Astrocyte (in vitro differentiated cells and primary cell): ENCODE results near the gene ANKRD53. TPM values are rescaled to one million over a fixed set of nuclear protein-coding genes. Genes with fewer than 3 reads are reported as not detected.
A peak's percentile ranks its signal among the peaks of the same experiment; 100 is the strongest.

Experiments
- DNase-seq: peaks from one replicate; pipeline ENCODE4 v3.0.0-alpha.2; 2010; ENCODE audit warnings: low read depth
- FAIRE-seq: peaks from 2 replicates; lab custom pipeline; 2011; peaks lifted over from hg19 to GRCh38; lab: Jason Lieb, UNC
- H2AFZ ChIP-seq: 2 replicates; pipeline ENCODE4 v1.6.0; 2012; ENCODE audit warnings: low read depth, low read length, inconsistent platforms
- H3K27ac ChIP-seq: 2 replicates; pipeline ENCODE4 v1.5.1; 2011; ENCODE audit warnings: low read depth, low read length, inconsistent platforms
- H3K27me3 ChIP-seq: 2 replicates; pipeline ENCODE4 v1.6.0; 2011; ENCODE audit warnings: low read length, inconsistent platforms; ENCODE audit not compliant: insufficient read depth
- H3K36me3 ChIP-seq: 2 replicates; pipeline ENCODE4 v1.5.1; 2011; ENCODE audit warnings: low read length, inconsistent platforms; ENCODE audit not compliant: insufficient read depth
- H3K4me1 ChIP-seq: 2 replicates; pipeline ENCODE4 v1.5.1; 2011; ENCODE audit warnings: low read length, inconsistent platforms; ENCODE audit not compliant: insufficient read depth
- H3K4me2 ChIP-seq: 2 replicates; pipeline ENCODE4 v1.6.0; 2012; ENCODE audit warnings: low read length, inconsistent platforms
- H3K4me3 ChIP-seq: 2 replicates; pipeline ENCODE4 v1.5.1; 2011; ENCODE audit warnings: low read depth, mild to moderate bottlenecking, low read length, inconsistent platforms; ENCODE audit not compliant: insufficient read depth
- H3K79me2 ChIP-seq: 2 replicates; pipeline ENCODE4 v1.6.0; 2012; ENCODE audit warnings: mild to moderate bottlenecking, low read length, inconsistent platforms; ENCODE audit not compliant: insufficient read depth
- H3K9ac ChIP-seq: 2 replicates; pipeline ENCODE4 v1.6.0; 2012; ENCODE audit warnings: mild to moderate bottlenecking, low read length, inconsistent platforms
- H3K9me3 ChIP-seq: 2 replicates; pipeline ENCODE4 v1.5.1; 2012; ENCODE audit warnings: low read depth, mild to moderate bottlenecking, low read length, inconsistent platforms; ENCODE audit not compliant: insufficient read depth
- H4K20me1 ChIP-seq: 2 replicates; pipeline ENCODE4 v1.6.0; 2012; ENCODE audit warnings: low read length, inconsistent platforms; ENCODE audit not compliant: insufficient read depth
- H3K27ac Mint-ChIP-seq: one replicate; pipeline ENCODE4 v1.8.0; 2021; ENCODE audit warnings: mild to moderate bottlenecking, mixed read lengths; ENCODE audit not compliant: unreplicated experiment
- H3K27me3 Mint-ChIP-seq: one replicate; pipeline ENCODE4 v1.8.0; 2021; ENCODE audit warnings: low read depth, mixed read lengths; ENCODE audit not compliant: unreplicated experiment
- H3K36me3 Mint-ChIP-seq: one replicate; pipeline ENCODE4 v1.8.0; 2021; ENCODE audit warnings: low read depth, mixed read lengths; ENCODE audit not compliant: unreplicated experiment
- H3K4me1 Mint-ChIP-seq: one replicate; pipeline ENCODE4 v1.8.0; 2021; ENCODE audit warnings: low read depth, mixed read lengths; ENCODE audit not compliant: unreplicated experiment
- H3K4me3 Mint-ChIP-seq: one replicate; pipeline ENCODE4 v1.8.0; 2021; ENCODE audit warnings: mild to moderate bottlenecking, moderate library complexity, mixed read lengths; ENCODE audit not compliant: unreplicated experiment
- H3K9me3 Mint-ChIP-seq: one replicate; pipeline ENCODE4 v1.8.0; 2021; ENCODE audit warnings: mild to moderate bottlenecking, mixed read lengths; ENCODE audit not compliant: unreplicated experiment
- CTCF ChIP-seq: IDR thresholded peaks from 2 replicates; pipeline ENCODE4 v1.5.1; 2011; ENCODE audit warnings: low read depth, mild to moderate bottlenecking, inconsistent platforms, low read length, moderate library complexity; ENCODE audit not compliant: insufficient read depth
- EZH2 ChIP-seq: IDR thresholded peaks from 2 replicates; pipeline ENCODE4 v1.6.1; 2012; ENCODE audit warnings: mild to moderate bottlenecking, low read length, inconsistent platforms; ENCODE audit not compliant: insufficient read depth
- total RNA-seq: library from RNA; stranded (reverse); gene quantifications from 2 replicates; pipeline ENCODE4 v1.2.1, GENCODE V29; 2021

Gene ANKRD53
- total RNA-seq, 1 donor from 2014 or later, result 1.1 TPM

GRCh38 chr2:70991742-70992141, 13.3 kb downstream of the ANKRD53 start:
- no peak overlapping the region for H3K9ac ChIP-seq
- H2AFZ ChIP-seq, result no peak overlapping the region
- DNase-seq, result no peak
- H3K4me1 ChIP-seq, result peaks cover 13% of the 10 kb centered on the region
- Mint-ChIP-seq H3K27ac (peak overlapping the region; percentile 14), H3K27me3 (no peaks in the 10 kb centered on the region), H3K4me3 (no peak overlapping the region), H3K9me3 (no peaks in the 10 kb centered on the region), H3K4me1 (peaks cover 12% of the 10 kb centered on the region), H3K36me3 (peaks cover 16% of the 10 kb centered on the region)
- TF ChIP-seq CTCF (no peak), EZH2 (no peak)
- no peaks in the 10 kb centered on the region for H3K27me3 ChIP-seq
- no peaks in the 10 kb centered on the region for H3K9me3 ChIP-seq
- H3K4me2 ChIP-seq, result no peak overlapping the region
- peaks cover 12% of the 10 kb centered on the region for H3K36me3 ChIP-seq
- H3K4me3 ChIP-seq, result no peak overlapping the region
- peaks cover 50% of the 10 kb centered on the region for H4K20me1 ChIP-seq
- FAIRE-seq, result no peak
- H3K27ac ChIP-seq, result no peak overlapping the region
- peaks cover 35% of the 10 kb centered on the region for H3K79me2 ChIP-seq

GRCh38 chr2:70992945-70993853, 14.8 kb downstream of the ANKRD53 start:
- H3K9ac ChIP-seq, result peak overlapping the region; percentile 92
- Mint-ChIP-seq H3K4me3 (peak overlapping the region; percentile 98), H3K27ac (peak overlapping the region; percentile 67), H3K4me1 (peaks cover 12% of the 10 kb centered on the region), H3K9me3 (no peaks in the 10 kb centered on the region), H3K36me3 (peaks cover 9% of the 10 kb centered on the region), H3K27me3 (no peaks in the 10 kb centered on the region)
- H2AFZ ChIP-seq, result no peak overlapping the region
- no peaks in the 10 kb centered on the region for H3K9me3 ChIP-seq
- peaks cover 35% of the 10 kb centered on the region for H3K79me2 ChIP-seq
- H3K36me3 ChIP-seq, result peaks cover 8% of the 10 kb centered on the region
- H3K4me3 ChIP-seq, result peak overlapping the region; percentile 83
- H3K27me3 ChIP-seq, result no peaks in the 10 kb centered on the region
- no peak for FAIRE-seq
- no peak overlapping the region for H3K27ac ChIP-seq
- peaks cover 13% of the 10 kb centered on the region for H3K4me1 ChIP-seq
- peaks cover 47% of the 10 kb centered on the region for H4K20me1 ChIP-seq
- DNase-seq, result no peak
- TF ChIP-seq CTCF (no peak), EZH2 (no peak)
- peak overlapping the region; percentile 100 for H3K4me2 ChIP-seq
